HG02840 (cell line): ENCODE measurements around the gene SPRR2G.
"Not testable (repeated sequence)": the region's sequence is repeated elsewhere in the genome, so short reads cannot be mapped to it uniquely, and the experiment has no call there.

Experiments
- ATAC-seq: cut with Tn5 transposase; IDR thresholded peaks from one replicate; pipeline ENCODE4 v1.9.1; 2021; ENCODE audit warnings: mild to moderate bottlenecking, moderate library complexity, moderate number of reproducible peaks; ENCODE audit not compliant: unreplicated experiment, low FRiP score

Gene SPRR2G

DNA sequence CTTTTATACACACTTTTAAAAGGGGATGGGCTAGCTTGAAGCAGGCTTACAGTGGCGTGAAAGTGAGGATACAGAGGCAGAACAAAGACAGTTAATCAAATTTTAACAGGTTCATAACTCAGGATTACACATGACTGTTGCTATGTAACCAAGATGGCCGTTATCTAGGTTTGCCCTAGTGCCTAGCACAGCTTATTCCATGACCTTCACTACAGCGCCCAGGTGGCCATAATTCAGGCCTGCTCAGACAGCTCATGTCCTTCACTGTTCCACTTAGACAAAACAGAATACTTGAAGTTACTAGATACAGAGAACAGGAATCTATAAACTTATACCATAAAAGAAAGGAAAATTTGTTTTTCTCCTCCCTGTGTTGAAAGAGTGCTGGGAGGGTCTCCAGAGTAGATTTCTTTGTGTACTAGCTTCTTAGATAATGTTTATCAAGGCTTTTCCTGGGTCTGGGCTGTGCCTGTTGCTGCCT lies 31.2 kb downstream of the SPRR2G start:
- ATAC-seq, result no peak

DNA sequence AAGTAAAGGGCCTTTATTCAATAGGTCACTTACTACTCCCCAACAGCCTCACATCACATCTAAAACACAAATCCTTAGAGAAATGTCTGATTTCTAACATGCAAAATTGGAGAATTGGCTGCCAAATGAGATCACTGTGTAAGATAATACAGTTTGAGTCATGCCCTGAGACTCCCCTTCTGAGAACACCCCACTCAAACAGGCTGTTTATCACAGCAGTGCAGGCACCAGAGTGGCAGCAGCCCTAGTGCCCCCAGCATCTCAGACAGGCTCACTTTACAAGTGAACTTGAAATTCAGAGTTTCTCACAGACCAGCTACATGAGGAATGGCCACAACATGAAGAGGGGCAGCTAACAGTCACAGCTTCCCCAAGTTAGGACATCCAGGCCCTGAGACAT lies 35.4 kb downstream of the SPRR2G start:
- not testable (repeated sequence) for ATAC-seq

DNA sequence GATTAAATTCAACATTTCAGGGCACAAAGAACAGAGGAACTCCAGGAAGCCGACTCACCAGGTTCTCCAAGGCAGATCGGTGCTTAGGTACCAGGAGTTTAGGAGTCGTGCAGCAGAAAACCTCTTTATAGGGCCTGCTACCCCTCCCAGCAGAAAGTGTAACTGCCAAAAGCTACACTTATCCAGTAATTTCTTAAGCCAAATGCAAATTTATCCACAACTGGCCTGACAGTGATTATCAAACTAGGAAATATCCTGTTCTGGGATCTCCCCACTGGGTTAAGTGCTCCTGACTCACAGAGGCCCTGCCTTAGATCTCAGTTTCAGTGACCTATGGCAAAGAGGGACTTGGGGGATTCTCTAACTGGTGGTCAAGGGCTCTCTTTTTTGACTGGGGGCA lies 37.3 kb downstream of the SPRR2G start, which contains the start of gene SPRR2F:
SPRR2F (minus strand) TSS at position 101 of the 400 bp plus-strand sequence. CDS start 783 bp downstream, outside the sequence.
- ATAC-seq, result no peak

DNA sequence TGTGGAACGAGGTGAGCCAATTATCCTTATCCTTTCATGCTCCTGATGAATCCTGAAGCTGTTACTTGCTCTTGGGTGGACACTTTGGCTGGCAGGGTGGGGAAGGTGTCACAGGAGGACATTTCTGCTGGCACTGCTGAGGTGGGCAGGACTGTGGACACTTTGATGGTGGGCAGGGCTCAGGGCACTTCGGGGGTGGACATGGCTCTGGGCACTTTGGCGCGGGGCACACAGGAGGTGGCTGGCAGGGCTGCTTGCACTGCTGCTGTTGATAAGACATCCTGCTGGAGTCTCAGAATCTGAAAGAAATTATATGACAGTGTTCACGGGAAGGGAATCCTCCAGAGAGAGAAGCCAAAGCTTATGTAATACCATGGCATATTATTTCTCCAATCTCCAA lies 38.2 kb downstream of the SPRR2G start:
- not testable (repeated sequence) for ATAC-seq

DNA sequence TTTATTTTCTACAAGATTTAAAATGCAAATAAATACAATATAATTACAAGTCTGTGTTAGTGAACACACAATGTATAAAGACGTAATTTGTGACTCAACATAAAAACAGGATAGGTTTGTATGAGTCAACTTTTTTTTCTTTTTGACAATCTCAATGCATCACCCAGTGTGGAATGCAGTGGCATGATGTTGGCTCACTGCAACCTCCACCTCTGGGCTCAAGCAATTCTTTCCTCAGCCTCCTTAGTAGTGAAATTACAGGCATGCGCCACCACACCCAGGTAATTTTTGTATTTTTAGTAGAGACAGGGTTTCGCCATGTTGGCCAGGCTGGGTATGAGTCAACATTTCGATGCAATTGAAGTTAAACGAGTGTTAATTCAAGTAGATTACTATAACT lies 50.4 kb downstream of the SPRR2G start:
- ATAC-seq, result no peak
